ENCODE data around the gene ZNF615. TPM values are rescaled to one million over a fixed set of nuclear protein-coding genes. Genes with fewer than 3 reads are reported as not detected.
A peak's percentile ranks its signal among the peaks of the same experiment; 100 is the strongest.

The ZNF615 gene
- total and polyA plus RNA-seq, 2 of the 4 experiments (the other 2 are of a cell fraction): 2.0 to 10.9 TPM

DNA sequence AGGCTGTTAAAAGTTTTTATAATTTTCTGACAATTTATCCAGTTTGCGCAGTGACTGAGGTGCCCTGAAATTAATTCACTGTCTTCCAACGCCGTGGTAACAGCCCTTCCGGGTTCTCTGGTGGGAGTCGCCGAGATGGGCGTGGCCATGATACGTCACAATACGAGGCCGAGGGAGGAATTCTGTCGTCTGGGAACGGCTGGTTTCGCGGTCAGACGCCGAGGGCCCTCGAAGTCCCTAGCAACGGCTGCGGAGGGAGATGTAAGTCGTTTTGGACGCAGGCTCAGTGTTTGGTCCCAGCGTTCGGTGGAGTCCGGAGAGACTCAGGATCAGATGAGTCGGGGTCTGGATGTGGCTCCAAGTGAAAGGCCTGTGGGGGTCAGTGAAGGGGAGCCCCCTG is 59.0 kb downstream of the ZNF615 start:
- BruUV-seq (replicated peaks): no TSS peak
- Histone ChIP-seq H3K4ac (ENCODE audit: low read depth, low read length) (no peak overlapping the region), H4K5ac (ENCODE audit: low read depth, low read length) (no peak overlapping the region), H2BK15ac (ENCODE audit: low read depth, low read length) (no peak overlapping the region), H2AFZ (replicated peaks; ENCODE audit: low read length, poor library complexity) (peak overlapping the region; percentile 69), H3K9me1 (ENCODE audit: insufficient read depth, low read length) (no peaks in the 10 kb centered on the region), H3K18ac (ENCODE audit: low read depth, low read length) (no peak overlapping the region), H3K56ac (ENCODE audit: extremely low read depth, insufficient read depth, low read length) (no peak overlapping the region), H4K8ac (ENCODE audit: low read depth in 2 of 2, low read length in 2 of 2) (no peak overlapping the region; a peak in 1 of 4 replicates), H3K9me3 (ENCODE audit: control insufficient read depth, insufficient read depth, low read length) (peaks cover 42% of the 10 kb centered on the region), H3K27ac (ENCODE audit: insufficient read depth, low read length) (no peak overlapping the region), H3K36me3 (ENCODE audit: control insufficient read depth, insufficient read depth, low read length) (peaks cover 14% of the 10 kb centered on the region), H3K9ac (ENCODE audit: low read depth, low read length) (no peak overlapping the region), H4K20me1 (ENCODE audit: insufficient read depth, low read length) (no peaks in the 10 kb centered on the region), H3K14ac (replicated peaks; ENCODE audit: low read depth, low read length) (no peak overlapping the region), H2BK20ac (ENCODE audit: low read depth, low read length) (no peak overlapping the region), H3K4me1 (ENCODE audit: control insufficient read depth, insufficient read depth, low read length) (no peaks in the 10 kb centered on the region), H2BK120ac (ENCODE audit: low read depth, low read length) (no peak overlapping the region), H2AK9ac (replicated peaks; ENCODE audit: low read depth, low read length, poor library complexity) (no peak overlapping the region), H3K4me2 (ENCODE audit: low read depth, low read length) (no peak overlapping the region), H3K4me3 (ENCODE audit: insufficient read depth, low read depth, low read length) (peak overlapping the region; percentile 39), H2AK5ac (ENCODE audit: low read depth, low read length) (no peak overlapping the region), H4K91ac (ENCODE audit: insufficient read depth, low read depth, low read length) (no peak overlapping the region), H3K23ac (ENCODE audit: low read depth, low read length) (no peak overlapping the region), H3K79me1 (ENCODE audit: low read depth in 1 of 2, low read length in 2 of 2) (no peaks in the 10 kb centered on the region), H2BK5ac (ENCODE audit: low read depth, low read length, poor library complexity, severe bottlenecking) (no peak overlapping the region), H3K27me3 (ENCODE audit: control insufficient read depth, insufficient read depth, low read length) (no peaks in the 10 kb centered on the region)
- dilution Hi-C loops (cut with HindIII; ENCODE audit: low sequenced_read_pairs, unreplicated experiment): no loop called here
- ATAC-seq (ENCODE audit: low read depth): peak; percentile 44; the same call in 1 of the 2 replicates
- no peak for TF ChIP-seq CHD1 (IDR thresholded peaks at IDR 0.05; ENCODE audit: low read depth, low read length)
- TF ChIP-seq RFX5 (IDR thresholded peaks at IDR 0.05; ENCODE audit: low read depth, low read length): no peak
- no peak for TF ChIP-seq SMC3 (IDR thresholded peaks at IDR 0.05; ENCODE audit: low read depth, low read length)
- TF ChIP-seq CTCF (conservative IDR thresholded peaks at IDR 0.05; ENCODE audit: low read depth, low read length): no peak
- no peak for TF ChIP-seq NFE2L2 (IDR thresholded peaks at IDR 0.05; ENCODE audit: low read depth, low read length)
- TF ChIP-seq, protein P1, sequence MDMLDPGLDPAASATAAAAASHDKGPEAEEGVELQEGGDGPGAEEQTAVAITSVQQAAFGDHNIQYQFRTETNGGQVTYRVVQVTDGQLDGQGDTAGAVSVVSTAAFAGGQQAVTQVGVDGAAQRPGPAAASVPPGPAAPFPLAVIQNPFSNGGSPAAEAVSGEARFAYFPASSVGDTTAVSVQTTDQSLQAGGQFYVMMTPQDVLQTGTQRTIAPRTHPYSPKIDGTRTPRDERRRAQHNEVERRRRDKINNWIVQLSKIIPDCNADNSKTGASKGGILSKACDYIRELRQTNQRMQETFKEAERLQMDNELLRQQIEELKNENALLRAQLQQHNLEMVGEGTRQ (IDR thresholded peaks at IDR 0.05; ENCODE audit: low read depth, low read length): no peak
- no peak for TF ChIP-seq MAZ (IDR thresholded peaks at IDR 0.05; ENCODE audit: borderline replicate concordance, low read depth, low read length)
- no CpG with 5 or more reads among the region's 25 CpGs for WGBS, 2 experiments (ENCODE audit: extremely low coverage in 2 of 2, insufficient read length in 1 of 2)
- CTCF ChIA-PET: no interaction called here
- intact Hi-C loops (cut with micrococcal nuclease): no loop called here
- DNase-seq: peak; percentile 23
- in situ Hi-C loops (cut with MboI; ENCODE audit: low sequenced_read_pairs): no loop called here
- POLR2A ChIA-PET (ENCODE audit: unreplicated experiment): no interaction called here

All from IMR-90 (cell line).